ENCODE results near the gene ST6GALNAC2. TPM values are rescaled to one million over a fixed set of nuclear protein-coding genes. Genes with fewer than 3 reads are reported as not detected.
"Not testable (repeated sequence)": the region's sequence is repeated elsewhere in the genome, so short reads cannot be mapped to it uniquely, and the experiment has no call there.

The ST6GALNAC2 gene
- total RNA-seq, 1 experiment from 2014 or later = 0.84 TPM

- peak; percentile 91 to 99 for DNase-seq (ENCODE audit: low read depth in 1 of 2, low spot score in 2 of 2)
- H3K9me3 ChIP-seq (replicated peaks) = peaks cover 3% of the 10 kb centered on the region; the same call in 1 of the 2 replicates
- H3K27me3 ChIP-seq (replicated peaks) = peaks cover 7% of the 10 kb centered on the region
- H3K4me3 ChIP-seq = peak overlapping the region; percentile 15
- H3K4me1 ChIP-seq (replicated peaks) = peaks cover 28% of the 10 kb centered on the region
- no peak overlapping the region for H3K27ac ChIP-seq
- no peaks in the 10 kb centered on the region for H3K36me3 ChIP-seq
These were observed 45.0 kb downstream of the ST6GALNAC2 start for GRCh38 chr17:76540381-76541300.

- DNase-seq (ENCODE audit: low read depth in 1 of 2, low spot score in 2 of 2) = peak in 1 of 2 experiments; percentile 44
- Histone ChIP-seq H3K27me3 (replicated peaks) (peaks cover 7% of the 10 kb centered on the region), H3K4me3 (peak within 1 kb of the TSS; percentile 15), H3K36me3 (no peaks in the 10 kb centered on the region), H3K9me3 (replicated peaks) (peaks cover 3% of the 10 kb centered on the region; the same call in 1 of the 2 replicates), H3K27ac (no peak within 1 kb of the TSS), H3K4me1 (replicated peaks) (peaks cover 25% of the 10 kb centered on the region)
These were observed 45.9 kb downstream of the ST6GALNAC2 start, which contains the start of gene PRCD for GRCh38 chr17:76539631-76540271. PRCD (plus strand) TSS chr17:76540044; CDS start chr17:76540142, 98 bp downstream.

- Histone ChIP-seq H3K27me3 (replicated peaks) (peaks cover 7% of the 10 kb centered on the region), H3K4me3 (no peak overlapping the region), H3K9me3 (replicated peaks) (peaks cover 3% of the 10 kb centered on the region; the same call in 1 of the 2 replicates), H3K27ac (no peak overlapping the region), H3K4me1 (replicated peaks) (peaks cover 25% of the 10 kb centered on the region), H3K36me3 (no peaks in the 10 kb centered on the region)
- no peak for DNase-seq (ENCODE audit: low read depth in 1 of 2, low spot score in 2 of 2)
These were observed 46.6 kb downstream of the ST6GALNAC2 start for GRCh38 chr17:76538941-76539570.

GRCh38 chr17:76538281-76538931 lies 47.3 kb downstream of the ST6GALNAC2 start:
- no peak for DNase-seq (ENCODE audit: low read depth in 1 of 2, low spot score in 2 of 2)
- H3K4me3 ChIP-seq = peak overlapping the region; percentile 36
- H3K4me1 ChIP-seq (replicated peaks) = peaks cover 25% of the 10 kb centered on the region
- H3K36me3 ChIP-seq = no peaks in the 10 kb centered on the region
- H3K27me3 ChIP-seq (replicated peaks) = peaks cover 7% of the 10 kb centered on the region
- H3K27ac ChIP-seq = no peak overlapping the region
- peaks cover 3% of the 10 kb centered on the region; the same call in 1 of the 2 replicates for H3K9me3 ChIP-seq (replicated peaks)

DNA sequence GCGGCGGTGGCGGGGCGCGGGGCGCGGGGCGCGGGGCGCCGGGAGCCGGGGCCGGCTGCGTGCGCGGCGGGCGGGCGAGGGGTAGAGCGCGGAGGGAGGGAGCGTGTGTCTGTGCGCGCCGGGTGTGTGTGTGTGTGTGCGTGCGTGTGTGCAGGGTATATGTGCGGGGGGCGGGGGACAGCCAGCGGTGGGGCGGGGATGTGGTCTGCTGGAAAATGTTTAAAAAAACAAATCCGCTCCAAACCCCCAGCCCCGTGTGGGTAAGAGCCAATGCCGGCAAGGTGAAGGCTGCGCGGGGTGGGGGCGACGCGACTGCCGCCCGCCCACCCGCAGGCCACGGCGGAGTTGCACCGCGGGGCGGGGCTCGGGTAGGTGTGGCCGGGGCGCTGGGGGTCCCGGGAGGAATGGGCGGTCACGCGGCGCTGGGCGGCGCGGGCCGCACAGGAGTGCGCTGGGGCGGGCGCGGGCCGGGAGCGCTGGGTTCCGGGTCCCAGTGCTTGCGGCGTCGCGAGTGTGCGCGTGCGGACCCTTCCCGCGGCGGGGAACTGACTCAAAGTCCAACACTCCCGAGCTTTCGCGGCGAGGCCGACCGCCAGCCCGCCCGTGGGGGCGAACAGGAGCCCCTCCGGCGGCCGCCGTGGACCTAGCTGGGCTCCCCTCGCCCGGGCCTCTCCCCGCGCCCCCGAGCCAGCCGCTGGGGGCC lies 47.9 kb downstream of the ST6GALNAC2 start, which contains the start of gene CYGB:
Gene CYGB, minus strand, starts transcription at position 132 of the 703 bp plus-strand sequence. CDS start 167 bp downstream, outside the sequence.
- Histone ChIP-seq H3K27me3 (replicated peaks) (peaks cover 7% of the 10 kb centered on the region), H3K4me3 (peak within 1 kb of the TSS; percentile 36), H3K36me3 (no peaks in the 10 kb centered on the region), H3K4me1 (replicated peaks) (peaks cover 25% of the 10 kb centered on the region), H3K9me3 (replicated peaks) (peaks cover 3% of the 10 kb centered on the region; the same call in 1 of the 2 replicates), H3K27ac (no peak within 1 kb of the TSS)
- peak in 1 of 2 experiments; percentile 50 for DNase-seq (ENCODE audit: low read depth in 1 of 2, low spot score in 2 of 2)

GRCh38 chr17:76537288-76537577 lies 48.4 kb downstream of the ST6GALNAC2 start:
- H3K4me1 ChIP-seq (replicated peaks) = peaks cover 30% of the 10 kb centered on the region
- DNase-seq (ENCODE audit: low read depth in 1 of 2, low spot score in 2 of 2) = no peak
- no peak overlapping the region for H3K27ac ChIP-seq
- H3K27me3 ChIP-seq (replicated peaks) = peaks cover 7% of the 10 kb centered on the region
- peaks cover 3% of the 10 kb centered on the region; the same call in 1 of the 2 replicates for H3K9me3 ChIP-seq (replicated peaks)
- H3K36me3 ChIP-seq = no peaks in the 10 kb centered on the region
- H3K4me3 ChIP-seq = peak overlapping the region; percentile 36

- Histone ChIP-seq H3K27ac (no peak overlapping the region), H3K4me3 (peak overlapping the region; percentile 36), H3K36me3 (no peaks in the 10 kb centered on the region), H3K9me3 (replicated peaks) (peaks cover 3% of the 10 kb centered on the region; the same call in 1 of the 2 replicates), H3K4me1 (replicated peaks) (peaks cover 35% of the 10 kb centered on the region), H3K27me3 (replicated peaks) (peaks cover 7% of the 10 kb centered on the region)
- DNase-seq (ENCODE audit: low read depth in 1 of 2, low spot score in 2 of 2) = no peak
These were observed 49.0 kb downstream of the ST6GALNAC2 start for GRCh38 chr17:76536511-76537287.

- Histone ChIP-seq H3K4me1 (replicated peaks) (peaks cover 38% of the 10 kb centered on the region), H3K4me3 (no peak overlapping the region), H3K27me3 (replicated peaks) (peaks cover 7% of the 10 kb centered on the region), H3K27ac (no peak overlapping the region), H3K9me3 (replicated peaks) (peaks cover 3% of the 10 kb centered on the region; the same call in 1 of the 2 replicates), H3K36me3 (no peaks in the 10 kb centered on the region)
- no peak for DNase-seq (ENCODE audit: low read depth in 1 of 2, low spot score in 2 of 2)
These were observed 49.7 kb downstream of the ST6GALNAC2 start for GRCh38 chr17:76535788-76536510.

- Histone ChIP-seq H3K27ac (no peak overlapping the region), H3K36me3 (no peaks in the 10 kb centered on the region), H3K27me3 (replicated peaks) (peaks cover 7% of the 10 kb centered on the region), H3K4me3 (no peak overlapping the region), H3K9me3 (replicated peaks) (peaks cover 3% of the 10 kb centered on the region; the same call in 1 of the 2 replicates), H3K4me1 (replicated peaks) (peaks cover 39% of the 10 kb centered on the region)
- peak in 1 of 2 experiments; percentile 43 for DNase-seq (ENCODE audit: low read depth in 1 of 2, low spot score in 2 of 2)
These were observed 50.6 kb downstream of the ST6GALNAC2 start for GRCh38 chr17:76534831-76535732.

GRCh38 chr17:76533640-76534359 lies 51.9 kb downstream of the ST6GALNAC2 start:
- H3K4me3 ChIP-seq; H3K9me3 ChIP-seq (replicated peaks); H3K27me3 ChIP-seq (replicated peaks); H3K27ac ChIP-seq; H3K36me3 ChIP-seq; DNase-seq (ENCODE audit: low read depth in 1 of 2, low spot score in 2 of 2): not testable (repeated sequence)
- peaks cover 52% of the 10 kb centered on the region for H3K4me1 ChIP-seq (replicated peaks)
